GM10266 (cell line): ENCODE measurements around the gene BFSP2.

Source experiments
- DNase-seq: peaks from one replicate; pipeline ENCODE4 v3.0.0; 2012; ENCODE audit errors: extremely low spot score
- TF ChIP-seq, protein P1 (sequence below): IDR thresholded peaks from 2 replicates; pipeline ENCODE4 v1.5.1; 2012; ENCODE audit warnings: mild to moderate bottlenecking, low read depth; ENCODE audit not compliant: control insufficient read depth, insufficient read depth; ENCODE audit errors: missing control alignments

The BFSP2 gene

DNA sequence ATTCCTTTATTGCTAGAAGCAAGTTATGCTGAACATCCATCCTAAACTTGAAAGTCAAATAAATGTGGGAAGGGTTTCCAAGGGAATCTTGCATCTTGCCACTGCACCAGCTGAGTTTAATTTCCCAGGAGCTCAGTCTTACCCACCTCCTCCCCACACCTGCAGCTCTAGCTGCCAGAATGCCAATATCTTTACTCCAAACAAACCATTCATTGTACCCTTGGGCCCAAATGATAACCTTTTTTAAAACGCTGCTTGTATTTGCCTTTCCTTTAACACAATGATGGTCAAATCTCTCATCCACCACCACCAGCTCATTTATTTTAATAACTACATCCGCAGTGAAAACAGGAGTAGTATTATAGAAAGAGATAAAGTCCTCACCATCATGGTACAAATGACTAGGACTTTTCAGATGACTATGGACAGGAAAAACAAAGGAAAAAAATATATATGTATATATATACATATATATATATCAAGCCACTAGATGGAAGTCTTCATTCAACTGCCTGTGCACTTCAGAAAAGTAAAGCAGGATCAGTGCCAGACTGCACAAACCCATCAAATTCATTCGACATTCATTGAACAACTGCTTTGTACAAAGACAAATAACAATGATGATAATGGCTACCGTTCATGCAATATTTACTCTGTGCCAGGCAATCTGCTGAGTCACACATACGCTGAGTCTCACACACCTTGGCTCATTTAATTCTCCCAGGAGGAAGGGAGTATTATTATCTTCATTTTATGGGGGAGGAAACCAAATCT, 44.0 kb downstream of the BFSP2 start:
- TF ChIP-seq, protein P1, sequence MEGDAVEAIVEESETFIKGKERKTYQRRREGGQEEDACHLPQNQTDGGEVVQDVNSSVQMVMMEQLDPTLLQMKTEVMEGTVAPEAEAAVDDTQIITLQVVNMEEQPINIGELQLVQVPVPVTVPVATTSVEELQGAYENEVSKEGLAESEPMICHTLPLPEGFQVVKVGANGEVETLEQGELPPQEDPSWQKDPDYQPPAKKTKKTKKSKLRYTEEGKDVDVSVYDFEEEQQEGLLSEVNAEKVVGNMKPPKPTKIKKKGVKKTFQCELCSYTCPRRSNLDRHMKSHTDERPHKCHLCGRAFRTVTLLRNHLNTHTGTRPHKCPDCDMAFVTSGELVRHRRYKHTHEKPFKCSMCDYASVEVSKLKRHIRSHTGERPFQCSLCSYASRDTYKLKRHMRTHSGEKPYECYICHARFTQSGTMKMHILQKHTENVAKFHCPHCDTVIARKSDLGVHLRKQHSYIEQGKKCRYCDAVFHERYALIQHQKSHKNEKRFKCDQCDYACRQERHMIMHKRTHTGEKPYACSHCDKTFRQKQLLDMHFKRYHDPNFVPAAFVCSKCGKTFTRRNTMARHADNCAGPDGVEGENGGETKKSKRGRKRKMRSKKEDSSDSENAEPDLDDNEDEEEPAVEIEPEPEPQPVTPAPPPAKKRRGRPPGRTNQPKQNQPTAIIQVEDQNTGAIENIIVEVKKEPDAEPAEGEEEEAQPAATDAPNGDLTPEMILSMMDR, result no peak
- DNase-seq, result no peak

DNA sequence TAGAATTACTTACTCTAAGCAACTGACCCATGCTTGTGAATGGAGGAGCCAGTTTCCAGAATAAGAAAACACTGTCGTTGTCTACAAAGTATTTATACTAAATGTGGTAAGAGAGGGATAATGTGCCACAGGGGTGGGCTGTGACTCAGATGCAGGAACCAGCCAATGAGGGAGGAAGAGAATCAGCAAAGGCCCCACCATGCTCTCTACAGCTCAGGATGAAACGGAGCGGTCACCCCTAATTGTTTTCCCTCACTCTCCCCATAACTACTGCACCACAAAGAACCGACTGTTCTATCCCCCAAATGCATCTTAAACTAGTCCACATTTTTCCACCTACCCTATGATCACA, 44.5 kb downstream of the BFSP2 start:
- DNase-seq, result no peak
- TF ChIP-seq, protein P1, result no peak

DNA sequence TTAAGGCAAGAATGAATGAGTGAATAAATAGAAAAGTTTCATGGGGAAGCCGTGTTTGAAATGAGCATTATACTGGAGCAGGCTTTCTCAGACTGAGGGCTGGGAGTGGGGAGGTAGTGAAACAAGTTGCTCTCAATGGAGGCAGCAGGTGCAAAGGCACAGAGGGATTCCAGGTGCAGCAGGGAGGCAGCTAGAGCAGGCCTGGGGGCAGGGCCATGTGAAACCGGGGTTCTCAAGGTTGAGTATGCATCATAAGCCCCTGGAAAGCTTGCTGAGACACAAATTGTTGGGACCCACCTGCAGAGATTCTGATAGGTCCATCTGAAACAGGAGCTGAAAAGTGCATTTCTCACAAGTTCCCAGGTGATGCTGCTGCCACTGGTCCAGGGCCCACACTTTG, 45.3 kb downstream of the BFSP2 start:
- no peak for DNase-seq
- TF ChIP-seq, protein P1, result no peak

DNA sequence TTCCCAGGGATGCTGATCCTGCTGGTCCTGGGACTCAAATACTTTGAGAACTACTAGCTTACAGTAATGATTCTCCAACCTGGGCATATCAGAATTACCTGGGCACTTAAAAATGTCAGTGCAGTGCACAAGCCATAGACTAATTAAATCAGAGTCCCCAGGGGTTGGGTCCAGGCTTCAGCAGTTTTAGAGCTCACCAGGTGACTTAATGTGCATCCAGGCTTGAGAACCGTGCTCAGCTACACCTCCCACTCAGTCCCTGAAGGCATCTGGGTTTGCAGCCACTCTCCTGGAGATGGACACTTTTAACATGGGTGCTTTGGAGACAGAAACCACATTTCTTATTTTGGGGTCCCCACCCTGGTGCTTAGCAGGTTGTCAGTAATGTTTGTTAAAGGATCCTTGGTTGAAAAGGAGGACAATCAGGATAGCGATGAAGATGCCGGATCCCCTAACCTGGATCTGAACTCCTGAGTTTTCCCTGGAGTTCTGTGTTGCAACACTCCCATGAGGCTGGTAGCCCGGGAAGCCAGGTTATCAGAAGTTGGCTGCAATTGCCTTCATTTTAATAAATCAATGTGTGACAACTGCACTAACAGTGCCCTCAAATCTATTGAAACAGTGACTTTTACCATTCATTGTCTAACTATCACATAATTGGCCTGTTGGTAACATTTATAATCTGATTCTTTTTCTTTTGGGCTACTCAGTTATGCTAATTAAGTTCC, 48.1 kb downstream of the BFSP2 start:
- no peak for DNase-seq
- TF ChIP-seq, protein P1, result no peak

DNA sequence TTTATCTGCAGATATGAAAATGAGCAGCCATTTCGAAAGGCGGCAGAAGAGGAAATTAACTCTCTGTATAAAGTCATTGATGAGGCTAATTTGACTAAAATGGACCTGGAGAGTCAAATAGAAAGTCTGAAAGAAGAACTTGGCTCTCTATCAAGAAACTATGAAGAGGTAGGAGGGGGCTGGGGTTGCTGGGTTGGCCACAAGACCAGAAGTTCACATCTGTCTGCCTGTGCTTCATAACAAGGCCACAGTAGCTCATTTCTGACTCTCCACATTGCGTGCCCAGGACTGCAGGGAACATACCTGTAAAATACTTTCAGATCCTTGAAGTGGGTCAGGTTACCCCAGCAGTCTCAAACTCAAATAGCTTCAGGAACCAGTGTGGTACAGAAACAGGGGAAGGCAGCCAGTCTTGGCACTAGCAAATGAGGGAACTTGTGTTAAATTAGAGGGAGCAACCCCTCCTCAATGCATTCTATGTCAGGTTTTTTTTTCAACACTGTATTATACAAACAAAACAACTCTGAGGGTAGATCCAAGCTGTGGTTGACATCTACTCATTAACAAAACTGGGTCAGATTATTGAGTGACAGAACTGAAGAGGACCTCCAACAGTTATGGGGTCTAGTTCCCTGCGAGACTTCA, 48.7 kb downstream of the BFSP2 start:
- TF ChIP-seq, protein P1, result no peak
- DNase-seq, result peak; percentile 79

DNA sequence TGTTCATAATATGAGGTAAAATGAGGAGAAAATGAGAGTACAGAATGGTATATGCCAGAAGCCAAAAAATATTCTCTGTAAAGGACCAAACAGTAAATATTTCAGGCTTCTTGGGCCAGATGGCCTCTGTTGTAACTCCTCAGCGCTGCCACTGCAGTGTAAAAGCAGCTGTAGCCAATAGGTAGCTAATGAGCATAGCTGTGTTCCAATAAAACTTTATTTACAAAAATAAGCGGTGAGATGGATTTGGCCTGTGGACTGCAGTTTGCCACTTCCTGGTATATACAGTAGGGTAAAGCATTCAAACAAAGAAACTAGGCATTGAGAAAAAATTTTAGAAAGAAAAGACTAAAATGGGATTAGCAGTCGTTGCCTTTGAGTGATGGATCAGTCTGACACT, 51.5 kb downstream of the BFSP2 start:
- TF ChIP-seq, protein P1, result no peak
- no peak for DNase-seq
